HG02973 (cell line): ENCODE results near the gene ABHD12.

Source experiments
- ATAC-seq: cut with Tn5 transposase; IDR thresholded peaks from one replicate; pipeline ENCODE4 v1.9.1; 2021; ENCODE audit warnings: moderate library complexity; ENCODE audit not compliant: unreplicated experiment

The ABHD12 gene

DNA sequence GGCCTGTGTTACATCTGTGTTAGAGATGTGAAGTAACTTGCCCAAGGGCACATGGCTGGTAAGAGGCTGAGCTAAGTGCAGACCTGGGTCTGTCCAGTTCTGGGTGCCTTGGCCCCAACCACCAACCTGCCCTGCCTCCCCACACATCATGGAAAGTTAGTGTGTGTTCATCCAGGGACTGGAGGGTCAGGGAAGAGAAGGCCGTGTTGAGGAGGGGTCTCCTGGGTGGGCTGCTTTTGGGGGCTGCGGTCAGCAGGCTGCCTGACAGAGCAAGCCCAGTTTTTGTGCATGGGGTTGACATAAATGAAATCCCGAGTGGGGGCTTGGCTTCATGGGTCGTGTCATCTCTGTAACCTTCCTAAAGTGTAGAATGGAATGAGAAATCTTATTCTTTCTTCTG lies 131.8 kb downstream of the ABHD12 start:
- ATAC-seq: no peak

DNA sequence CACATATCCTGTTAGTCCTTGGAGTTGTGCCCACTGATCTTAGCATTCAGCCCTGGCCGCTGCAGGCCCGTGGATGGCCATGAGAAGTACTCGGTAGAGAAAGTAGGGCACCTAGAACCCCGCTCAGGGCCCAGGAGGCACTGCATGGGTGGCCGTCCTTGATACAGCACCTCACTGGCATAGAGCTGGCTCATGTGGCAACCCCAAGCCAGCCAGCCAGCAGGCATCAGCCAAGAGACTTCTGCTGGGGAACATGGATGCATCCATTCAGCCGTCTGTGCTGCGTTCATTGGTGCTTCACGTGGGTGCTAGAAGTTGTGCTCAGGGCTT lies 132.2 kb downstream of the ABHD12 start:
- no peak for ATAC-seq

DNA sequence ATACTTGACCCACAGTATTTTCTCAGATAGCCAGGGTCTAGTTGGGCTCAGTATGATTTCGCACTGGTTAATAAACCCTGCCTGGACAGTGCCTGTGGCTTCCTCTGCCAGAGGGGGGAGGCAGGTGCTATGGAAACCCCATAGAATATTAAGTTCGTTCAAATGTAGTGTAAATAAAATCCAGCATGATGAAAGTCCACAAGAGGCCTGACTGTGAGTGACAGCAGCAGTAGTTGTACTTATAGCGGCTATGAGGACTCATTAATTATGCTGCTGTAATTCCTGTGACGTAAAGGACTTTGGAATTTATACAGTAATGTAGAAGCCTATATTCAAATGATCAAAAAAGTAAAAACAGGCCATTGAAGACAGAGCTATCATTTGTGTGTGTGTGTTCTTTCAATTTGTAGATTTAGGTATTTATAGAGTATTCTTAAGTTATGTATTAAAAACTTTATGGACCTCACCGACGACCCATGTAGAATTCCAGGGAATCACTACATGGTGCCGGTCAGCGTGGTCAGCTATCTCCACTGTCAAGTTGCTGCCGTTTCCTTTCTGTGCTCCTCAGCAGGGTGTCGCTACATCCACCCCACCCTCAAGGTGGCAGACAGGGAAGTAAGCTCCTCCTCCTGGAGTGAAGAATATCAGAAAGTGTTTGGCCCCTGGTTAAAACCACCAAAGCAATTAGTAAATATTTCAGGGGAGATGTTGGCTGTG lies 132.7 kb downstream of the ABHD12 start:
- ATAC-seq: no peak

DNA sequence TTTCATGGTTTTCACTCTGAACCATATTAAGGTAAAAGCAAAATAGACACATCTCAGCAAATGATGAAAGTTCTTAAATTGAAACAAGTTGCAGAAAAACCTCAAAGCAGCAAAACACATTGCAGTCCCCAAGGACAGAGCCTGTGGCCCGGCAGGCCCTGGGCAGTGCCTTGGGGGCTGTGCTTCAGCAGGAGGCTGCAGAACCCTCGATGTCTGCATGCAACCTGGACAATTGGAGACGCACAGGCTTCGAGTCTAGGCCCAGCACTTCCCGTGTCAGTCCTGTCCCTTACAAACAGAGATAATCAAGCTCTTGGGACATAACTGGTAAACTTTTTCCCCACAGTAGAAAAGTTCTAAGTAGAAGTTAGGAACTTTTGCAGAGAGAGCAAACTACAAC lies 133.5 kb downstream of the ABHD12 start:
- ATAC-seq: no peak

- no peak for ATAC-seq
Observed at GRCh38 chr20:25256226-25256859, 134.3 kb downstream of the ABHD12 start.

DNA sequence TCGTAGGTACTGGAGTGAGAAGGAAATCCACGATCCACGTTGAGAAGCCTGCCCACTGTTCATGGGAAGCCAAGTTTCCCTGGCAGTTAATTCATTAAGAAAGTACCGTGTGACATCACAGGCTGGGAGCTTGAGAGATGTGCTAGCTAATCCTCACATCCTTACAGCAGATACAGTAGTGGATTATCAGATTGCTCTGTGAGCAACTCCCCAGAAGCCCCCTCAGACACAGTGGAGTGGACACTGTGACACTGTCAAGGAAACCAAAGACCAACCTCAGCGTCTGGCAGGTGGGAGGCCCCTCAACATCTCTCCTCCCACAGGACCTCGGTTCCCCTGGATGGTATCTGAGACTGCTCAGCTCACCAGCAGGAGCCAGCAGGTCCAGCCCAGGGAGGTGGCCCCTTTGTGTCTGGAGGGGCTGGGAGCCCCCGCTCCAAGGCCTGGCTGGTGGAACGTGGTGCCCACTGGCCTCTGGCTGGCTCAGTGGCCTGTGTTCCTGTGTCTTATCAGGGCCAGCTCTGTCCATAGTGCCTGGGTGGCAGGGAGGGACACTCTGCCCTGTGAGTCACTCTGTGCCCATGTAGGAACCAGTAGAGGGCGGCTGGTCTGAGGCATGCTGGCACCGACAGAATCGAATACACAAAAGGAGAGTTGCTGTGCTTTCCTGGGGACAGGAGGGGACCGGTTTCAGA lies 135.5 kb downstream of the ABHD12 start:
- ATAC-seq: no peak

GRCh38 chr20:25254571-25254970 lies 136.1 kb downstream of the ABHD12 start:
- ATAC-seq: no peak

GRCh38 chr20:25253606-25254275 lies 136.9 kb downstream of the ABHD12 start:
- no peak for ATAC-seq

DNA sequence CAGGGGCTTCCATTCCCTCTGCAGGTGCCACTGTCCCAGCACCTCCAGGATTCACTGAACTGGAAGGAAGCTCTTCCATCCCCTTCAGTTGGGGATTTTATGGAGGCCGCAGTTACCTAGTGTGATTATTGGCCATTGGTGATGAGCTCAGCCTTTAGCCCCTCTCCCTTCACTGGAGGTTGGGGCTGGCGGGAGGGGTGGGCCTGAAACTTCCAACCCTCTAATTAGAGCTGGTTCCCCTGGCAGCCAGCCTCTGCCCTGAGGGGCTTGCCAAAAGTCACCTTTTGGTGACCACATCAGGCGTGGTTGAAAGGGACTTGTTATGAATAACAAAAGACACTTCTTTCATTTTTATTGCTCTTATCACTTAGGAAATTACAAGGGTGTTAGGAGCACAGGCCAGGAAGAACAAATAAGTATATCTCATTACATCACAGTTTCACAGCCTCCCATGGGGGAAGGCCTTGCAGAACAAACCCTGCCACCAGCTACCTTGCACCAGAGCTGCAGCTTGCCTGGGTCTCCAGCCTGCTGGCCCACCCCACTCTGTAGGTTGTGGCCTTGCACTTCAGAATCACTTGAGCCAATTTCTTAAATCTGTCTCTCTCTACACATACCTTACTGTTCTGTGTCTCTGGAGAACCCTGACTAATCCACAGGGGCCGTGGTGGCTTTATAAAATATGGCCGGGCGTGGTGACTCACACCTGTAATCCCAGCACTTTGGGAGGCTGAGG lies 137.8 kb downstream of the ABHD12 start:
- no peak for ATAC-seq

DNA sequence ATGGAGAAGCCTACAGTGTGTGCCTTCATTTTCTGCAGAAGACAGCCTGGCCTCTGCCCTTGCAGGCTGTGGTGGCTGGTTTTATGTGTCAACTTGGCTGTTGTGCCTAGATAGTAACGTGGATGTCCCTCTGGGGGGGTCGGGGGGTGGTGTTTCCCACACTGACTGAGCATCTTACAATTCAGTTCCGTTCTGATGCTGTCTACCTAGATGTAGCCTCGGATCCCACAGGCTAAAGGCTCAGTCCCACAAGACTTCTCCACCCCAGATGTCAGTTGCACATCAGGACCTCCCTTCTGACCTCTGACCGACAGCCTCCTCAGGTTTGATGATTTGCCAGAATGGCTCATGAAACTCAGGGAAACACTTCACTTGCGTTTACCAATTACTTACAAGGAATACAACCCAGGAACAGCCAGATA lies 138.4 kb downstream of the ABHD12 start:
- ATAC-seq: no peak

- ATAC-seq: no peak
Observed at GRCh38 chr20:25251558-25251957, 139.1 kb downstream of the ABHD12 start.

DNA sequence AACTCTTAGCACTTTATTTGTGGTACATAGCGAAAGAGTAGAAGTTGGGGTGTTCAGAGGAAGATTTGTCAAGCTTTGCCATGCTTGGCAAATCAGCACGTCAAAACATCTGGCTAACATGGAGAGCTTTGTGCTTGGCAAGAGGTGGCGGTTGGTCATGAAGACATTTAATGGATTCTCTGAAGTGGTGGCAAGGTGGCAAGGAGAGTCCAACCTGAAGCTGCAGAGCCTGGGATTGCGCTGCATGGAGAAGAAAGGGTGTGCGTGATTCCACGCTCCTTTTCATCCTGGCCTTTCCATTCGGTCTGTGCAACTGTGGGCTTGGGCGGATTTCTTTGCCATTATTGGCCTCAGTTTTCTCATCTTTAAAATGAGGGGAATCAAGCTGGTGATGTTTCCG lies 139.6 kb downstream of the ABHD12 start:
- no peak for ATAC-seq

GRCh38 chr20:25250508-25250907 lies 140.1 kb downstream of the ABHD12 start:
- no peak for ATAC-seq
